Anterior cingulate cortex (tissue), 58 donors: ENCODE measurements around the gene OVCH1.
"Not testable (repeated sequence)": the region's sequence is repeated elsewhere in the genome, so short reads cannot be mapped to it uniquely, and the experiment has no call there.

Experiments used
- DNase-seq, 58 donors: peaks; one replicate each; lab custom pipeline; 2025; lab: John Stamatoyannopoulos, UW

OVCH1 gene

GRCh38 chr12:29425722-29426121, 71.8 kb downstream of the OVCH1 start:
- DNase-seq, result no peak

- no peak for DNase-seq
Measured at GRCh38 chr12:29416748-29417147, 80.7 kb downstream of the OVCH1 start.

- no peak for DNase-seq
Measured at GRCh38 chr12:29415111-29415510, 82.4 kb downstream of the OVCH1 start.

GRCh38 chr12:29414368-29414767, 83.1 kb downstream of the OVCH1 start:
- no peak for DNase-seq

GRCh38 chr12:29405561-29405960, 91.9 kb downstream of the OVCH1 start:
- no peak for DNase-seq

- no peak for DNase-seq
Measured at GRCh38 chr12:29403991-29404390, 93.5 kb downstream of the OVCH1 start.

GRCh38 chr12:29402437-29402836, 95.0 kb downstream of the OVCH1 start:
- DNase-seq, result no peak

GRCh38 chr12:29398495-29398894, 99.0 kb downstream of the OVCH1 start:
- no peak for DNase-seq

- no peak for DNase-seq
Measured at GRCh38 chr12:29396774-29397173, 100.7 kb downstream of the OVCH1 start.

GRCh38 chr12:29395356-29395755, 102.1 kb downstream of the OVCH1 start:
- no peak for DNase-seq

GRCh38 chr12:29390419-29390818, 107.1 kb downstream of the OVCH1 start:
- DNase-seq, result not testable (repeated sequence)

- peak in 1 of 58 donors; percentile 1 for DNase-seq
Measured at GRCh38 chr12:29389295-29389919, 108.1 kb downstream of the OVCH1 start.

- DNase-seq, result not testable (repeated sequence)
Measured at GRCh38 chr12:29386084-29386680, 111.3 kb downstream of the OVCH1 start.

GRCh38 chr12:29385194-29385593, 112.3 kb downstream of the OVCH1 start:
- DNase-seq, result not testable (repeated sequence)

GRCh38 chr12:29382251-29382650, 115.2 kb downstream of the OVCH1 start:
- DNase-seq, result no peak

- DNase-seq, result peak; percentile 24 to 96 (median 80)
Measured at GRCh38 chr12:29380536-29381523, 116.7 kb downstream of the OVCH1 start, which contains the start of gene ERGIC2. Gene ERGIC2 (minus strand): TSS chr12:29381172. CDS start chr12:29371633, 9,539 bp downstream.
